GM12878 (cell line): Measurements from ENCODE around the gene PLAAT3. TPM values are rescaled to one million over a fixed set of nuclear protein-coding genes. Genes with fewer than 3 reads are reported as not detected.
"Not testable (repeated sequence)": the region's sequence is repeated elsewhere in the genome, so short reads cannot be mapped to it uniquely, and the experiment has no call there.

Experiments
- ATAC-seq: fragments of 200-7000 bp; cut with Tn5 transposase; 3 replicates; pipeline ENCODE4 v1.9.1; 2020; ENCODE audit warnings: mild to moderate bottlenecking, moderate library complexity
- BruUV-seq: library from RNA; stranded (reverse); fragments of 400-500 nt; replicated peaks from 2 replicates; lab custom pipeline; 2021; lab: Mats Ljungman, UMichigan
- CTCF ChIA-PET: fragments of 300-600 bp; sonication (Branson Sonifier 250); formaldehyde crosslinking; extraction: SDS; loops from one replicate; lab custom pipeline; 2021; ENCODE audit warnings: inconsistent platforms; lab: Yijun Ruan, JAX
- POLR2A ChIA-PET: fragments of 350-600 bp; formaldehyde crosslinking; extraction: SDS; loops from one replicate; lab custom pipeline; 2021; ENCODE audit warnings: inconsistent platforms; lab: Charles Lee
- RAD21 ChIA-PET: fragments of 300-600 bp; sonication (Branson Sonifier 250); formaldehyde crosslinking; loops from one replicate; lab custom pipeline; 2023; ENCODE audit warnings: antibody characterized with exemption; ENCODE audit not compliant: unreplicated experiment; lab: Charles Lee
- SMC1A ChIA-PET: fragments of 300-600 bp; sonication (Branson Sonifier 250); formaldehyde crosslinking; loops from one replicate; lab custom pipeline; 2023; ENCODE audit not compliant: unreplicated experiment, uncharacterized antibody; lab: Charles Lee
- DNase-seq: peaks from one replicate; pipeline ENCODE4 v3.0.0-alpha.2; 2011; ENCODE audit warnings: low read depth, low spot score
- FAIRE-seq: peaks from 3 replicates; lab custom pipeline; 2011; peaks lifted over from hg19 to GRCh38; lab: Jason Lieb, UNC
- H2AFZ ChIP-seq: 2 replicates; pipeline ENCODE4 v1.6.0; 2011; ENCODE audit warnings: low read depth, low read length, control low read depth; ENCODE audit not compliant: control insufficient read depth
- H3K27ac ChIP-seq: 2 replicates; pipeline ENCODE4 v1.5.1; 2011; ENCODE audit warnings: control low read depth; ENCODE audit not compliant: control insufficient read depth, insufficient read depth
- H3K27me3 ChIP-seq, 2 experiments: replicated peaks in 1 of 2; 2 replicates each; pipeline versions ENCODE4 v1.6.0 to v1.6.1; 2011; ENCODE audit warnings: low read length in 1 of 2; ENCODE audit not compliant: control insufficient read depth in 2 of 2, insufficient read depth in 2 of 2
- H3K36me3 ChIP-seq, 2 experiments: 2 replicates each; pipeline ENCODE4 v1.5.1; 2011; ENCODE audit warnings: low read length in 1 of 2; ENCODE audit not compliant: control insufficient read depth in 2 of 2, insufficient read depth in 2 of 2
- H3K4me1 ChIP-seq: 2 replicates; pipeline ENCODE4 v1.6.1; 2011; ENCODE audit warnings: mild to moderate bottlenecking, low read length, moderate library complexity, mixed read lengths; ENCODE audit not compliant: control insufficient read depth, insufficient read depth
- H3K4me2 ChIP-seq: 2 replicates; pipeline ENCODE4 v1.6.0; 2011; ENCODE audit warnings: control low read depth; ENCODE audit not compliant: control insufficient read depth, insufficient read depth
- H3K4me3 ChIP-seq: fragments of 200-600 bp; sonication (generic); 2 replicates; pipeline ENCODE4 v1.5.1; 2016
- H3K79me2 ChIP-seq: 2 replicates; pipeline ENCODE4 v1.6.0; 2011; ENCODE audit warnings: low read length; ENCODE audit not compliant: control insufficient read depth, insufficient read depth
- H3K9ac ChIP-seq: 2 replicates; pipeline ENCODE4 v1.8.0; 2011; ENCODE audit warnings: low read length, control low read depth, mixed read lengths; ENCODE audit not compliant: control insufficient read depth, insufficient read depth
- H3K9me3 ChIP-seq: replicated peaks from 3 replicates; pipeline ENCODE4 v1.5.1; 2011; ENCODE audit warnings: mild to moderate bottlenecking, low read length; ENCODE audit not compliant: control insufficient read depth, insufficient read depth
- H4K20me1 ChIP-seq: 2 replicates; pipeline ENCODE4 v1.6.0; 2011; ENCODE audit not compliant: control insufficient read depth, insufficient read depth
- KLF5 ChIP-seq: fragments of 450-650 bp; IDR thresholded peaks from 2 replicates; pipeline ENCODE4 v1.6.1; 2014; ENCODE audit warnings: mild to moderate bottlenecking; ENCODE audit not compliant: partially characterized antibody
- WGBS: methylation state at CpG from one replicate; pipeline ENCODE4 v1.1.6; 2016; ENCODE audit warnings: low lambda C conversion rate; ENCODE audit not compliant: insufficient replicate concordance, insufficient coverage; ENCODE audit errors: missing lambda C conversion rate; 5-methylcytosine and 5-hydroxymethylcytosine counted together
- in situ Hi-C: fragments of 300-500 bp; cut with MboI; formaldehyde crosslinking; loops from 9 replicates; pipeline ENCODE4 v1.14.3; 2018; ENCODE audit warnings: mixed read lengths
- intact Hi-C: fragments of 100-400 bp; cut with micrococcal nuclease; formaldehyde crosslinking; loops from one replicate; pipeline ENCODE4 v1.14.2; 2022; ENCODE audit not compliant: unreplicated experiment
- polyA plus RNA-seq, 11 experiments: library from polyadenylated mRNA; depleted of rRNA in 4 of 11; unstranded in 6 of 11; stranded (reverse) in 5 of 11; fragments of >200 nt; fragmentation: Nextera tagmentation in 4 of 11; fragmentation: Illumina TruSeq in 1 of 11; extraction: Ambion mirVana in 4 of 11; extraction: Trizol in 1 of 11; gene quantifications; 1 replicate in 1 of 11; 2 replicates in 10 of 11; pipeline versions ENCODE4 v1.2.1 to v1.2.3, GENCODE V29; 2011 to 2016; ENCODE audit warnings: inconsistent platforms in 2 of 11, missing spikeins in 2 of 11, low read depth in 1 of 11
- total RNA-seq, 4 experiments: library from RNA; depleted of rRNA in 3 of 4; stranded (reverse); fragments of >200 nt in 3 of 4; fragmentation: Illumina TruSeq in 1 of 4; extraction: Trizol in 1 of 4; gene quantifications; 2 replicates each; pipeline versions ENCODE4 v1.2.1 to v1.2.3, GENCODE V29; 2013 to 2021
- TF ChIP-seq, protein P1 (sequence below), 3 experiments: IDR thresholded peaks in 2 of 3; conservative IDR thresholded peaks in 1 of 3; 2 replicates each; pipeline ENCODE4 v1.5.1; 2011; ENCODE audit warnings: low read depth in 3 of 3, low read length in 3 of 3, mild to moderate bottlenecking in 3 of 3, control low read depth in 2 of 3, moderate library complexity in 2 of 3, inconsistent platforms in 1 of 3, mixed read lengths in 1 of 3; ENCODE audit not compliant: control insufficient read depth in 2 of 3, insufficient read depth in 1 of 3; ENCODE audit errors: extremely low read depth in 1 of 3

The PLAAT3 gene
- total and polyA plus RNA-seq, 10 of the 15 experiments (the other 5 are each of a cell fraction or from before 2014, with no cell fraction given) = 4.8 to 37.0 (median 14.8) TPM

DNA sequence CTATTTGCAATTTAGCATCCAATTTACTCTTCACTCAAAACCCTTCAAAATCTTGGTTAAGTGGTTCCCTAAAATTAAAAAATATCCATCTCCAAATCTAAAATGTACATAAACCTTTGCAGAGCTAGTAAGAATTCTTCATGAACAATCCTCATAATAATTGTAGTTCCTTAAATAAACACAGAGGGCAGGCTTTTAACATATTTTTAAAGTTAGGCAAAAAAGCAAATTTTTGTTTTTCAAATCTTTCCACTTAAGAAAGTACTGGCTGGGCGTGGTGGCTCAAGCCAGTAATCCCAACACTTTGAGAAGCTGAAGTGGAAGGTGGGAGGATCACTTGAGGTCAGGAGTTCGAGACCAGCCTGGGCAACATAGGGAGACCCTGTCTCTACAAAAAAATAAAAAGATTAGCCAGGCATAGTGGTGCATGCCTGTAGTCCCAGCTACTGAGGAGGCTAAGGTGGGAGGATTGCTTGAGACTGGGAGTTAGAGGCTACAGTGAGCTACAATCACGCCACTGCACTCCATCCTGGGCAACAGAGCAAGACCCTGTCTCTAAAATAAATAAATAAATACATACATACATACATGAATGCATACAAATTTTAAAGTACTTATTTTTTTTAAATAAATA lies 25.1 kb upstream of the PLAAT3 start:
- RAD21 ChIA-PET = interaction anchor here (0.8 to 4.5 kb wide), 7 partner anchors 15 to 160 kb away, joined by 3 to 113 read pairs (median 5); no protein-coding TSS in a partner anchor
- Histone ChIP-seq H4K20me1 (no peaks in the 10 kb centered on the region), H3K4me2 (no peak overlapping the region), H3K27ac (no peak overlapping the region), H3K4me3 (no peak overlapping the region), H3K4me1 (no peaks in the 10 kb centered on the region), H3K9me3 (no peaks in the 10 kb centered on the region), H3K36me3 (peaks cover 4 to 21% of the 10 kb centered on the region in 2 experiments), H3K9ac (no peak overlapping the region), H3K79me2 (no peaks in the 10 kb centered on the region), H2AFZ (no peak overlapping the region), H3K27me3 (no peaks in the 10 kb centered on the region)
- SMC1A ChIA-PET = interaction anchor here (0.9 to 5.5 kb wide), 11 partner anchors 8 to 160 kb away, joined by 3 to 112 read pairs (median 4); partner anchors contain the start of gene LGALS12
- ATAC-seq (no peak), FAIRE-seq (no peak), DNase-seq (no peak)
- 48% methylated on average over 3 of the region's 3 CpGs for WGBS
- in situ Hi-C loops (loop anchor here (5.0 to 10.0 kb wide), 2 partner anchors 162 to 605 kb away; no protein-coding TSS in a partner anchor), intact Hi-C loops (loop anchor here (1.0 to 5.0 kb wide), 2 partner anchors 99 to 602 kb away; no protein-coding TSS in a partner anchor)
- TF ChIP-seq, protein P1, sequence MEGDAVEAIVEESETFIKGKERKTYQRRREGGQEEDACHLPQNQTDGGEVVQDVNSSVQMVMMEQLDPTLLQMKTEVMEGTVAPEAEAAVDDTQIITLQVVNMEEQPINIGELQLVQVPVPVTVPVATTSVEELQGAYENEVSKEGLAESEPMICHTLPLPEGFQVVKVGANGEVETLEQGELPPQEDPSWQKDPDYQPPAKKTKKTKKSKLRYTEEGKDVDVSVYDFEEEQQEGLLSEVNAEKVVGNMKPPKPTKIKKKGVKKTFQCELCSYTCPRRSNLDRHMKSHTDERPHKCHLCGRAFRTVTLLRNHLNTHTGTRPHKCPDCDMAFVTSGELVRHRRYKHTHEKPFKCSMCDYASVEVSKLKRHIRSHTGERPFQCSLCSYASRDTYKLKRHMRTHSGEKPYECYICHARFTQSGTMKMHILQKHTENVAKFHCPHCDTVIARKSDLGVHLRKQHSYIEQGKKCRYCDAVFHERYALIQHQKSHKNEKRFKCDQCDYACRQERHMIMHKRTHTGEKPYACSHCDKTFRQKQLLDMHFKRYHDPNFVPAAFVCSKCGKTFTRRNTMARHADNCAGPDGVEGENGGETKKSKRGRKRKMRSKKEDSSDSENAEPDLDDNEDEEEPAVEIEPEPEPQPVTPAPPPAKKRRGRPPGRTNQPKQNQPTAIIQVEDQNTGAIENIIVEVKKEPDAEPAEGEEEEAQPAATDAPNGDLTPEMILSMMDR (IDR thresholded peaks at IDR 0.05 in 2 of 3, conservative IDR thresholded peaks at IDR 0.05 in 1 of 3; ENCODE audit: control insufficient read depth in 2 of 3, extremely low read depth in 1 of 3, insufficient read depth in 1 of 3, low read depth in 3 of 3, low read length in 3 of 3) = peak; percentile 15 to 45 (median 26); a peak in 4 of 6 replicates
- no peak for TF ChIP-seq KLF5
- POLR2A ChIA-PET = interaction anchor here (0.6 kb wide), 1 partner anchor 545 kb away, joined by 3 read pairs; no protein-coding TSS in a partner anchor
- BruUV-seq = no TSS peak
- CTCF ChIA-PET = interaction anchor here (0.7 to 11.1 kb wide), 27 partner anchors 9 to 160 kb away, joined by 3 to 206 read pairs (median 5); partner anchors contain the start of genes PLAAT2 and RTN3

DNA sequence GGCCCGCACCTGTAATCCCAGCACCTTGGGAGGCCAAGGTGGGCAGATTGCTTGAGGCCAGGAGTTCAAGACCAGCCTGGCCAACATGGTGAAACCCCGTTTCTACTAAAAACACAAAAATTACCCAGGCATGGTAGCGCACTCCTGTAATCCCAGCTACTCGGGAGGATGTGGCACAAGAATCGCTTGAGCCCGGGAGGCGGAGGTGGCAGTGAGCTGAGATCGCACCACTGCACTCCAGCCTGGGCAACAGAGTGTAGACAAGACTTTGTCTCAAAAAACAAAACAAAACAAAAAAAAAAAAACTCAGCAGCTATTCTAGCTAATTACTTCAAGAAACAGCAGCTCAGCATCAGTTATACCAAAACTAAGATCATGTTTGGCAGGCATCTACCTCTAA lies 24.2 kb upstream of the PLAAT3 start:
- RAD21 ChIA-PET = interaction anchor here (0.8 to 4.5 kb wide), 6 partner anchors 14 to 159 kb away, joined by 3 to 113 read pairs (median 4); no protein-coding TSS in a partner anchor
- in situ Hi-C loops = loop anchor here (5.0 to 10.0 kb wide), 2 partner anchors 161 to 604 kb away; no protein-coding TSS in a partner anchor
- CTCF ChIA-PET = interaction anchor here (1.0 to 11.1 kb wide), 22 partner anchors 8 to 159 kb away, joined by 3 to 206 read pairs (median 5); partner anchors contain the start of genes PLAAT2 and RTN3

More for the DNA sequence above, 24.2 kb upstream of the PLAAT3 start:
- not testable (repeated sequence) for DNase-seq, FAIRE-seq, ATAC-seq, H3K4me2 ChIP-seq, H3K4me3 ChIP-seq, H3K9me3 ChIP-seq, H2AFZ ChIP-seq, H3K9ac ChIP-seq, H4K20me1 ChIP-seq, H3K4me1 ChIP-seq, H3K27me3 ChIP-seq, BruUV-seq, H3K27ac ChIP-seq, H3K79me2 ChIP-seq
- SMC1A ChIA-PET = interaction anchor here (1.0 to 5.5 kb wide), 10 partner anchors 7 to 159 kb away, joined by 3 to 112 read pairs (median 4); partner anchors contain the start of gene LGALS12
- intact Hi-C loops = loop anchor here (5.0 kb wide), 1 partner anchor 601 kb away; no protein-coding TSS in a partner anchor
- over 99% methylated on average over 8 of the region's 8 CpGs for WGBS
- POLR2A ChIA-PET = interaction anchor here (0.6 kb wide), 1 partner anchor 546 kb away, joined by 3 read pairs; no protein-coding TSS in a partner anchor
- peaks cover 4 to 19% of the 10 kb centered on the region in 2 experiments for H3K36me3 ChIP-seq
